Ovary (tissue), 9 donors: Measurements from ENCODE around the gene ADCY10. TPM values are rescaled to one million over a fixed set of nuclear protein-coding genes. Genes with fewer than 3 reads are reported as not detected.
"Not testable (repeated sequence)": the region's sequence is repeated elsewhere in the genome, so short reads cannot be mapped to it uniquely, and the experiment has no call there.

Source experiments
- DNase-seq, 5 donors: peaks; one replicate each; pipeline ENCODE4 v3.0.0-alpha.2; 2019 to 2020
- H3K27ac ChIP-seq, 2 donors: fragments of 200-600 bp; one replicate each; pipeline versions ENCODE4 v1.5.1 to v1.8.0; 2019 to 2022
- H3K27me3 ChIP-seq: fragments of 200-600 bp; one replicate; pipeline ENCODE4 v1.8.0; 2022
- H3K36me3 ChIP-seq: fragments of 200-600 bp; sonication (generic); one replicate; pipeline ENCODE4 v1.5.1; 2019
- H3K4me1 ChIP-seq: one replicate; pipeline ENCODE4 v1.8.1; 2013; ENCODE audit warnings: mild to moderate bottlenecking, moderate library complexity; ENCODE audit not compliant: insufficient read depth
- H3K4me3 ChIP-seq: fragments of 200-600 bp; sonication (generic); one replicate; pipeline ENCODE4 v1.5.1; 2017
- H3K9me3 ChIP-seq, 2 donors: fragments of 200-600 bp in 1 of 2; sonication (generic) in 1 of 2; one replicate each; pipeline versions ENCODE4 v1.5.1 to v1.8.1; 2013 to 2019; ENCODE audit warnings: mild to moderate bottlenecking in 1 of 2, moderate library complexity in 1 of 2
- EP300 ChIP-seq: sonication (generic); formaldehyde crosslinking; IDR thresholded peaks from one replicate; pipeline ENCODE4 v1.6.1; 2017; ENCODE audit warnings: antibody characterized with exemption
- POLR2A ChIP-seq: fragments of 450-650 bp; IDR thresholded peaks from one replicate; pipeline ENCODE4 v1.6.1; 2017; ENCODE audit warnings: antibody characterized with exemption, mild to moderate bottlenecking, moderate library complexity
- WGBS, 3 donors: extraction: QIAGEN DNeasy Blood & Tissue Kit in 1 of 3; methylation state at CpG; one replicate each; pipeline versions ENCODE4 v1.1.5 to v1.1.7; 2013 to 2017; 5-methylcytosine and 5-hydroxymethylcytosine counted together
- intact Hi-C, 4 donors: fragments of 100-400 bp; cut with DNase I; formaldehyde crosslinking; loops; one replicate each; pipeline versions ENCODE4 v1.11.0 to v1.15.1; 2022 to 2023
- polyA plus RNA-seq, 2 donors: library from polyadenylated mRNA; stranded (reverse); fragments of 200-250 nt in 1 of 2; fragments of 350-450 nt in 1 of 2; fragmentation: Illumina TruSeq in 1 of 2; extraction: RNeasy Lipid Tissue Mini Kit (QIAGEN cat#74804) in 1 of 2; gene quantifications; one replicate each; pipeline ENCODE4 v1.2.3, GENCODE V29; 2013 to 2014
- total RNA-seq, 7 donors: library from RNA; depleted of rRNA in 2 of 7; stranded (reverse); fragments of >200 nt in 2 of 7; fragmentation: NEBNext Ultra II Directional in 3 of 7; extraction: Animal tissue kit (Norgen Biotek cat#: 25700) in 3 of 7; gene quantifications; one replicate each; pipeline versions ENCODE4 v1.1.0 to v1.2.4, GENCODE V29; 2016 to 2023
- TF ChIP-seq, protein P1 (sequence below), 3 donors: fragments of 450-650 bp in 2 of 3; fragments of 200-600 bp in 1 of 3; IDR thresholded peaks; one replicate each; pipeline versions ENCODE4 v1.5.1 to v1.8.0; 2016 to 2022; ENCODE audit warnings: antibody characterized with exemption in 3 of 3, mild to moderate bottlenecking in 1 of 3
- donor health status: DM: no; HTN: no; CAD: no; lungs with moderate emphysema.
- donor health status: DM: no; HTN: no; CAD: no.
- donor health status: Bipolar disorder and iron deficiency.
- donor health status: DM: yes; HTN: yes; CAD: no.
- donor health status: DM: no; HTN: no; CAD: no.
- donor health status: DM: yes; HTN: yes; CAD: no.

Gene ADCY10
- total and polyA plus RNA-seq, 9 donors: 0.05 to 0.23 (median 0.08) TPM; not detected in 3

GRCh38 chr1:167812972-167813371 is 101.0 kb downstream of the ADCY10 start:
- TF ChIP-seq EP300 (no peak), POLR2A (no peak)
- TF ChIP-seq, protein P1, sequence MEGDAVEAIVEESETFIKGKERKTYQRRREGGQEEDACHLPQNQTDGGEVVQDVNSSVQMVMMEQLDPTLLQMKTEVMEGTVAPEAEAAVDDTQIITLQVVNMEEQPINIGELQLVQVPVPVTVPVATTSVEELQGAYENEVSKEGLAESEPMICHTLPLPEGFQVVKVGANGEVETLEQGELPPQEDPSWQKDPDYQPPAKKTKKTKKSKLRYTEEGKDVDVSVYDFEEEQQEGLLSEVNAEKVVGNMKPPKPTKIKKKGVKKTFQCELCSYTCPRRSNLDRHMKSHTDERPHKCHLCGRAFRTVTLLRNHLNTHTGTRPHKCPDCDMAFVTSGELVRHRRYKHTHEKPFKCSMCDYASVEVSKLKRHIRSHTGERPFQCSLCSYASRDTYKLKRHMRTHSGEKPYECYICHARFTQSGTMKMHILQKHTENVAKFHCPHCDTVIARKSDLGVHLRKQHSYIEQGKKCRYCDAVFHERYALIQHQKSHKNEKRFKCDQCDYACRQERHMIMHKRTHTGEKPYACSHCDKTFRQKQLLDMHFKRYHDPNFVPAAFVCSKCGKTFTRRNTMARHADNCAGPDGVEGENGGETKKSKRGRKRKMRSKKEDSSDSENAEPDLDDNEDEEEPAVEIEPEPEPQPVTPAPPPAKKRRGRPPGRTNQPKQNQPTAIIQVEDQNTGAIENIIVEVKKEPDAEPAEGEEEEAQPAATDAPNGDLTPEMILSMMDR (IDR thresholded peaks at IDR 0.05): no peak
- Histone ChIP-seq H3K9me3 (no peaks in the 10 kb centered on the region), H3K27me3 (no peaks in the 10 kb centered on the region), H3K36me3 (no peaks in the 10 kb centered on the region), H3K4me1 (no peaks in the 10 kb centered on the region), H3K27ac (no peak overlapping the region), H3K4me3 (no peak overlapping the region)
- no peak for DNase-seq
- intact Hi-C loops: no loop called here

DNA sequence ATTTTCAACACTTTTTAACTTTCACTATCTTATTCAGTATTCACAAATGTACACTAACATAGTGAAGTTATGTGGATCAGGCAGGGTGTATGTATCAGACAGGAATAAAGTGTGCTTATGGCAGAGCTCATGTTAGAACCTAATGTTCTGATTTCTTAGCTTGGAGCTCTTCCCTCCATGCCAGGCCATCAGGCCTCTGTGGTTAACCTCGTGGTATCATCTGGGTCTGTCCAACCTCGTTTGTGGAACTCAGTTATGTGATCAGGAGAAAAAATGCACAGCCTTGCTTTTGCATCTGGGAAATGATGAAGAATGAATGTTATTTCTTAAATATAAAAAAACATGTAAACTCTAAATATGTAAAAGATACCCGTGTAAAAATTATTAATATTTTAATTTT is 105.2 kb downstream of the ADCY10 start:
- DNase-seq: no peak
- no peak overlapping the region for H3K27ac ChIP-seq
- no peaks in the 10 kb centered on the region for H3K9me3 ChIP-seq
- no peaks in the 10 kb centered on the region for H3K36me3 ChIP-seq
- intact Hi-C loops: no loop called here
- no peaks in the 10 kb centered on the region for H3K27me3 ChIP-seq
- H3K4me1 ChIP-seq: no peaks in the 10 kb centered on the region
- TF ChIP-seq, protein P1 (IDR thresholded peaks at IDR 0.05): no peak
- TF ChIP-seq POLR2A (no peak), EP300 (no peak)
- WGBS, 3 donors: 25 to 43% (median 35%) methylated on average over 3 of the region's 3 CpGs
- no peak overlapping the region for H3K4me3 ChIP-seq

GRCh38 chr1:167808104-167808503 is 105.8 kb downstream of the ADCY10 start:
- intact Hi-C loops: no loop called here
- Histone ChIP-seq H3K9me3 (no peaks in the 10 kb centered on the region), H3K4me3 (no peak overlapping the region), H3K36me3 (no peaks in the 10 kb centered on the region), H3K4me1 (no peaks in the 10 kb centered on the region), H3K27me3 (no peaks in the 10 kb centered on the region), H3K27ac (no peak overlapping the region)
- TF ChIP-seq EP300 (no peak), POLR2A (no peak)
- TF ChIP-seq, protein P1 (IDR thresholded peaks at IDR 0.05): no peak
- DNase-seq: no peak
- WGBS, 3 donors: 79 to 83% (median 82%) methylated on average over 3 of the region's 3 CpGs

DNA sequence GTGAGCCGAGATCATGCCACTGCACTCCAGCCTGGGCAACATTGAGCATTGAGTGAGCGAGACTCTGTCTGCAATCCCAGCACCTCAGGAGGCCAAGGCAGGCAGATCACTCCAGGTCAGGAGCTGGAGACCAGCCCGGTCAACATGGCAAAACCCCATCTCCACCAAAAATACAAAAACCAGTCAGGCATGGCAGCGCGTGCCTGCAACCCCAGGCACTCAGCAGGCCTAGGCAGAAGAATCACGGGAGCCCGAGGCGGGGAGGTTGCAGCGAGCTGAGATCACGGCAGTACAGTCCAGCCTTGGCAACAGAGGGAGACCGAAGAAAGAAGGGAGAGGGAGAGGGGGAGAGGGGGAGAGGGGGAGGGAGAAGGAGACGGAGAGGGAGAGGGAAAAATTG is 107.3 kb downstream of the ADCY10 start:
- H3K9me3 ChIP-seq, H3K27ac ChIP-seq, H3K27me3 ChIP-seq, DNase-seq, H3K36me3 ChIP-seq, intact Hi-C loops, H3K4me3 ChIP-seq, H3K4me1 ChIP-seq: not testable (repeated sequence)
- WGBS, 3 donors: 90 to 93% (median 93%) methylated on average over 10 to 12 of the region's 12 CpGs

DNA sequence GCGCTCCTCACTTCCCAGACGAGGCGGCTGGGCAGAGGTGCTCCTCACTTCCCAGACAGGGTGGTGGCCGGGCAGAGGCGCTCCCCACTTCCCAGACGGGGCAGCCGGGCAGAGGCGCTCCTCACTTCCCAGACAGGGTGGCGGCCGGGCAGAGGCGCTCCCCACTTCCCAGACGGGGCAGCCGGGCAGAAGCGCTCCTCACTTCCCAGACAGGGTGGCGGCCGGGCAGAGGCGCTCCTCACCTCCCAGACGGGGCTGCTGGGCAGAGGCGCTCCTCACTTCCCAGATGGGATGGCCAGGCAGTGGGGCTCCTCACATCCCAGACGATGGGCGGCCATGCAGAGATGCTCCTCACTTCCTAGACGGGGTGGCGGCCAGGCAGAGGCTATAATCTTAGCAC is 107.7 kb downstream of the ADCY10 start:
- not testable (repeated sequence) for H3K27me3 ChIP-seq
- 93 to 96% (median 95%) methylated on average over 20 to 23 of the region's 23 CpGs for WGBS, 3 donors

GRCh38 chr1:167805041-167805556 is 108.8 kb downstream of the ADCY10 start:
- TF ChIP-seq, protein P1 (IDR thresholded peaks at IDR 0.05): no peak
- TF ChIP-seq EP300 (no peak), POLR2A (no peak)
- WGBS, 3 donors: 50 to 59% (median 58%) methylated on average over 4 of the region's 4 CpGs
- no peaks in the 10 kb centered on the region for H3K27me3 ChIP-seq
- H3K9me3 ChIP-seq: no peaks in the 10 kb centered on the region
- H3K36me3 ChIP-seq: no peaks in the 10 kb centered on the region
- intact Hi-C loops: no loop called here
- no peak for DNase-seq
- H3K27ac ChIP-seq: no peak overlapping the region
- H3K4me3 ChIP-seq: no peak overlapping the region
- H3K4me1 ChIP-seq: peaks cover 2% of the 10 kb centered on the region

More for the DNA sequence above, 107.7 kb downstream of the ADCY10 start:
- H3K36me3 ChIP-seq, intact Hi-C loops, H3K9me3 ChIP-seq, H3K4me1 ChIP-seq, DNase-seq, H3K4me3 ChIP-seq, H3K27ac ChIP-seq: not testable (repeated sequence)
